ENCODE results near the gene CACHD1. TPM values are rescaled to one million over a fixed set of nuclear protein-coding genes. Genes with fewer than 3 reads are reported as not detected.

Gene CACHD1
- total and polyA plus RNA-seq, 9 of the 15 experiments (the other 6 are each of a cell fraction or from before 2014, with no cell fraction given), result 0.07 TPM; not detected in 8

DNA sequence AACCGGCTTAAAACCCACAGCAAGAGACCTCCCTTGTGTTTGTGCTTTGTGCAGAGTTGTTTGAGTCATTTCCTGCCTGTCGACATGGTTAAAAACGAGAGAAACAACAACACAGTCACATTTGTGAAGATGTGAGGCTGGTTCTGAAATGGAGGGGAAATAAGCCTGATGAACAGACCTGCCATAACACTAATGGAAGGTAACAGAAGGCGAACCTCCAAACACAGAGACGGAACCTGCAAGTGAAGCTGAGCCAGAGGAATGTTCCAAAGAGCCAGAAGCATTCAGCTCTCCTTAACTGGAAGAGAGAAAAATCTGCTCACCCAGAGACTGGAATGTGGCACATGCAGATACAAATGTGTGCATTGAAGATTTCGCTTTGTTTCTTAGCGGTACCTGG, 221.7 kb downstream of the CACHD1 start:
- in situ Hi-C loops (cut with MboI), result no loop called here
- ChIA-PET POLR2A (no interaction called here), CTCF (ENCODE audit: low intra/inter-chr PET ratio) (no interaction called here)
- intact Hi-C loops (cut with micrococcal nuclease), result no loop called here
- Histone ChIP-seq H3K4me2 (ENCODE audit: insufficient read depth, low read length) (no peak overlapping the region), H3K9me3 (replicated peaks; ENCODE audit: control insufficient read depth, insufficient read depth, low read depth, low read length) (no peaks in the 10 kb centered on the region), H3K79me2 (ENCODE audit: control insufficient read depth, insufficient read depth, low read length) (no peaks in the 10 kb centered on the region), H3K27ac (ENCODE audit: extremely low read depth, low read depth, low read length) (no peak overlapping the region), H3K9me1 (ENCODE audit: control insufficient read depth, insufficient read depth, low read length) (no peaks in the 10 kb centered on the region), H4K20me1 (replicated peaks; ENCODE audit: control insufficient read depth, insufficient read depth, low read length) (no peaks in the 10 kb centered on the region), H3K36me3 (ENCODE audit: control insufficient read depth, insufficient read depth, low read length) (no peaks in the 10 kb centered on the region), H3K9ac (ENCODE audit: insufficient read depth in 1 of 2, low read depth in 2 of 2, low read length in 2 of 2) (no peak overlapping the region), H3K4me1 (replicated peaks in 1 of 2; ENCODE audit: control insufficient read depth in 2 of 2, insufficient read depth in 2 of 2, low read length in 2 of 2) (no peaks in the 10 kb centered on the region), H2AFZ (ENCODE audit: low read depth, low read length) (no peak overlapping the region), H3K27me3 (ENCODE audit: control insufficient read depth in 2 of 2, insufficient read depth in 2 of 2, low read length in 2 of 2) (peaks cover 10 to 30% of the 10 kb centered on the region in 2 experiments), H3K4me3 (no peak overlapping the region)
- no peak for DNase-seq (ENCODE audit: extremely low read depth in 1 of 4, low spot score in 3 of 4)
- no peak for ATAC-seq
- no TSS peak for BruUV-seq (replicated peaks)
- TF ChIP-seq HSF4 (CRISPR knock-in tag; IDR thresholded peaks at IDR 0.05; ENCODE audit: borderline replicate concordance), result no peak
- TF ChIP-seq, protein P1, sequence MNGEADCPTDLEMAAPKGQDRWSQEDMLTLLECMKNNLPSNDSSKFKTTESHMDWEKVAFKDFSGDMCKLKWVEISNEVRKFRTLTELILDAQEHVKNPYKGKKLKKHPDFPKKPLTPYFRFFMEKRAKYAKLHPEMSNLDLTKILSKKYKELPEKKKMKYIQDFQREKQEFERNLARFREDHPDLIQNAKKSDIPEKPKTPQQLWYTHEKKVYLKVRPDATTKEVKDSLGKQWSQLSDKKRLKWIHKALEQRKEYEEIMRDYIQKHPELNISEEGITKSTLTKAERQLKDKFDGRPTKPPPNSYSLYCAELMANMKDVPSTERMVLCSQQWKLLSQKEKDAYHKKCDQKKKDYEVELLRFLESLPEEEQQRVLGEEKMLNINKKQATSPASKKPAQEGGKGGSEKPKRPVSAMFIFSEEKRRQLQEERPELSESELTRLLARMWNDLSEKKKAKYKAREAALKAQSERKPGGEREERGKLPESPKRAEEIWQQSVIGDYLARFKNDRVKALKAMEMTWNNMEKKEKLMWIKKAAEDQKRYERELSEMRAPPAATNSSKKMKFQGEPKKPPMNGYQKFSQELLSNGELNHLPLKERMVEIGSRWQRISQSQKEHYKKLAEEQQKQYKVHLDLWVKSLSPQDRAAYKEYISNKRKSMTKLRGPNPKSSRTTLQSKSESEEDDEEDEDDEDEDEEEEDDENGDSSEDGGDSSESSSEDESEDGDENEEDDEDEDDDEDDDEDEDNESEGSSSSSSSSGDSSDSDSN (IDR thresholded peaks at IDR 0.05; ENCODE audit: borderline replicate concordance in 1 of 2, low read depth in 2 of 2, low read length in 2 of 2), result no peak
- TF ChIP-seq TEAD4 (IDR thresholded peaks at IDR 0.05; ENCODE audit: low read length), result no peak
- no peak for TF ChIP-seq TEAD4 (CRISPR knock-in tag; IDR thresholded peaks at IDR 0.05; ENCODE audit: borderline replicate concordance)
- TF ChIP-seq ZNF212 (CRISPR knock-in tag; IDR thresholded peaks at IDR 0.05), result no peak
- TF ChIP-seq TEAD1 (CRISPR knock-in tag; IDR thresholded peaks at IDR 0.05), result no peak
- TF ChIP-seq NFATC3 (IDR thresholded peaks at IDR 0.05), result no peak
- TF ChIP-seq MTA2 (IDR thresholded peaks at IDR 0.05; ENCODE audit: low read depth), result no peak
- no peak for FAIRE-seq
- 2% methylated on average over 7 of the region's 7 CpGs for WGBS (ENCODE audit: insufficient coverage, low coverage, missing lambda C conversion rate)

All from K562 (cell line).